Kidney glomerular epithelial cell (primary cell): ENCODE results near the gene KHDRBS2.
A peak's percentile ranks its signal among the peaks of the same experiment; 100 is the strongest.

Experiments used
- DNase-seq: peaks from one replicate; lab custom pipeline; 2025; lab: John Stamatoyannopoulos, UW

KHDRBS2 gene

GRCh38 chr6:62175195-62175594 is 110.8 kb downstream of the KHDRBS2 start:
- DNase-seq = no peak

- DNase-seq = no peak
Measured at GRCh38 chr6:62174548-62174947, 111.5 kb downstream of the KHDRBS2 start.

- DNase-seq = no peak
Measured at GRCh38 chr6:62167736-62168135, 118.3 kb downstream of the KHDRBS2 start.

GRCh38 chr6:62162858-62163257 is 123.2 kb downstream of the KHDRBS2 start:
- no peak for DNase-seq

- no peak for DNase-seq
Measured at GRCh38 chr6:62152796-62153195, 133.2 kb downstream of the KHDRBS2 start.

DNA sequence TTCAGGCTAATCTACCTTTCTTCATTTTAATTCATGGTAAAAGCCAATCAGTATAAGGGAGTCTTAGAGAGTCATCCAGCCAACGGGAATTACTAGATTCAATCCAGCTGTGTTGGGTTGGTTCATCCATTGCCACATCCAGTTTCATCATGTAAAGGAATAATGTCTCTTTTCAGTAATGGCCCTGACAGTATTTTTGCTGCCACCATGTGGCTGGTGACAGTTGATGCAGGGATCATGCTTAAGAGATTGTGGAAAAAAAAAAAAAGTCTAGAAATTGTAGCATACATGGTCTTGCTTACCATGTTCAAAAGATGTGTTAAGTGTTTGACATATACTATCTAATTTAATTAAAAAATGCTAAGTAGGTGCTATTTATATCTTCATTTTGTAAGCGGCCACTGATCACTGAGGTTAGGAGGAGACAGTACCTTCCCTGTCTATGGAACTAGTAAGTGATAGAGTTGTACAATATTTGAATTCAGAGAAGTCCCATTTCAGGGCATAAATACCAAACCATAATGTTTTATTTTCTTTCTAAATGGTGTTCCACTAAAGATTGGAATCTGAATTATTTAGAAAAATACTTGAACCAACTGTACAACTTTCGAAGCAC is 135.9 kb downstream of the KHDRBS2 start:
- peak; percentile 47 for DNase-seq

- DNase-seq = no peak
Measured at GRCh38 chr6:62146954-62147853, 138.8 kb downstream of the KHDRBS2 start.

- no peak for DNase-seq
Measured at GRCh38 chr6:62129127-62129526, 156.9 kb downstream of the KHDRBS2 start.

- no peak for DNase-seq
Measured at GRCh38 chr6:62119401-62119800, 166.6 kb downstream of the KHDRBS2 start.

- DNase-seq = no peak
Measured at GRCh38 chr6:62103186-62103859, 182.7 kb downstream of the KHDRBS2 start.

GRCh38 chr6:62102387-62102786 is 183.6 kb downstream of the KHDRBS2 start:
- no peak for DNase-seq

DNA sequence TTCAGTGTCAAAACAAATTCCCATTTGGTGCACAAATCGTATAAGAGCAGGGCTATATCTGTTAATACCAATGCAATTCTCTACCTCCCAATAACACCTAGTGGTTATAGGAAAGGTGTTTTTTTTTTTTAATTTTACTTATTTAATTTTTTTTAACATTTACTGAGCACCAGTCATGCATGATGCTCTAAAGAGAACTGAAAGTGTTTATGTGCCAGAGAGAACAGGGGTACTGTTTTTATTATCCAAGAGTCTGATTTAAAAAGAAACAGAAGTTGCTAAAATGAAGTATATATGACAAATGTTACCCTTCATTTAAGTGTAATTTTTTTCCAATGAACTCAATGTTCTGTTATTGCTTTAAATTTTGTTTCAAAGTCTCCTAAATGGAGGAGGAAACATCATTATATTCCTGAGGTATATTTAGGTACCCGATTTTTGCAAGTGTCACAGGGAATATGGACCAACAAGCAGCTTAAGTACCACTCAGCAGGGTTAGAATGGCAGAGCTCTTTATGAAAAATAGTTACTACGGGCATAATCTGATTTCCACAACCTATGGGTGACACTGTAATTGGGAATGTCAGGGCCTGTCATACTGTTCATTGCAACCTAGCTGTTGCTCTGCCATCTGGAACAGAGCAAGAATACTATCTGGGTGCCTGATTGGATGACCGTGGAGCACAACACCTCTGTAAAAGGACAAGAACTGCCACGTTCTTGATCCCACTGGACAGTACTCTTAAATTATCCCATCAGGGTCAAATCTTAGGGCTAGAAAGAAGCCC is 195.4 kb downstream of the KHDRBS2 start:
- no peak for DNase-seq

- no peak for DNase-seq
Measured at GRCh38 chr6:62089781-62090180, 196.2 kb downstream of the KHDRBS2 start.

GRCh38 chr6:62086047-62086446 is 200.0 kb downstream of the KHDRBS2 start:
- DNase-seq = no peak

DNA sequence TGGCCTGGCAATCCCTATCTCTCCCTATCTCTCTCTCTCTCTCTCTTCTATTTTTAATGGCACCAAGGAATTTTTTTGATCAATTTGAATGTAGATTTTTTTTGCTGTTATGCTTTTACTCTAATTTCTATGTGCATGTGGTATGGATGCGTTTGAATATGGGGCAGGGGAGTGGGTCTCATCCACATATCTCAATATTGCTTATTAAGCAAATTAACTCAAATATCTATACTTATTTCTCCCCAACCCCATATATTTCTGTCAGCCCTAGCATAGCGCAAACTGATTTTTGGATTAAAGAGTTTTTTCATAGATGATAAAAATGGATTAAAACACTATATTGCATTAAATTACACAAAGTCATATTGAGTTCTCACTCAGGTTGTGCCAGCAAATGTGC is 210.2 kb downstream of the KHDRBS2 start:
- no peak for DNase-seq

DNA sequence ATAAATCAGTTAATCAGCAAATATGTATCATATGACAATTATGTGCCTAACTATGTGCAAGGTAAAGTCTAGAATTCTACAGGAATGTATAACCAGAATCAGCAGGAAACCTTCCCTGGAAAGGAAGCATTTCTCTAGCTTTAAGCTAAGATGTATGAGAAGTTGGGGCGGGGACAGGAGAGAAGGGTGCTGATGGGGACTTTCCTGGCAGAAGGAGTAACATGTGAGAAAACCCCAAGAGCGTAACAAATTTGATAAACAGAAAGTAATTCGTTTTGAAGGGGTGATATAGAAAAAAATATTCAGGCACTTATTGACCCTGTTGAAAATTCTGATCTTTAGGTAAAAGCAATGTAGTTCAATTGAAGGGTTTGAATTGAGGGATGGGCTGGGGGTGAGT is 226.1 kb downstream of the KHDRBS2 start:
- no peak for DNase-seq

GRCh38 chr6:62057300-62057699 is 228.7 kb downstream of the KHDRBS2 start:
- no peak for DNase-seq

GRCh38 chr6:62045502-62045901 is 240.5 kb downstream of the KHDRBS2 start:
- DNase-seq = no peak

DNA sequence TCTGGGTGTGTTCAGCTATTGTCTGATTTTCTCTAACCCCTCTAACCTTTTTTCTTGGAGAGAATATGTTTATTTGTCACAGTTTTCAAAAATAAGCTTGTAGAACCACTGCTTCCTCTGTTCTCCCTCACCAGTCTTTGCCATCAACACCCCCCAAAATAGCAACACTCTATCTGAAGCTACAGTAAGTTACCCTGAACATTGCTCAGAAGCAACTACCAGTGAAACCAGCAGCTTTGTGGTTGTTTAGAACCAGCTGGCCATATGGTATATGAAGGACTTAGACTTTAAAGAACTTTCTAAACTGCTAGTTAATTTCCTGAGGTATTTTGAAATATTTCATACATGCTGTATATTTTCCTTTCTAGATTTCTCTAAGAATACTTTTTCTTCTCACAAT is 242.9 kb downstream of the KHDRBS2 start:
- DNase-seq = no peak

DNA sequence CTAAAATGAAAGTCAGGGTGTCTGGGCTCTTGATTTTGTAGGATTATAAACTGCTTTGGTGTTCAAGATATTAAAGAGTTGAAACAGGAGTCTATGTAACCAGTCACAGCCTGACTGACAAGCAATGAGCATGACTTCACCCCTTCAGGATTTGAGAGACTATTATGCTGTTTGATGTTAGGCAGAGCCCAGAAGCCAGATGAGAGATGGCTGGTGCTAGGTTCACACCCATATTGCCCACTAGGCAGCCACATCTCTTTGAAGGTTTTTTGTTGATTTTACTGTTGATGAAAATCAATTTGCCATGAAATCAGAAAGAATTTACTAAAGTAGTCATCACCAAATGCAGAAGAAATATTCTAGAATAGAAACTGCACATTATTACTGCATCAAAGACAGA is 243.6 kb downstream of the KHDRBS2 start:
- DNase-seq = no peak

- no peak for DNase-seq
Measured at GRCh38 chr6:62039605-62040004, 246.4 kb downstream of the KHDRBS2 start.

- no peak for DNase-seq
Measured at GRCh38 chr6:62037445-62037844, 248.6 kb downstream of the KHDRBS2 start.
